Trophoblast cell (in vitro differentiated cells and primary cell): ENCODE measurements around the gene EIF2S1. TPM values are rescaled to one million over a fixed set of nuclear protein-coding genes. Genes with fewer than 3 reads are reported as not detected.

Source experiments
- DNase-seq, 2 donors: peaks; one replicate each; pipeline ENCODE4 v3.0.0-alpha.2; 2016
- H2AFZ ChIP-seq: 2 replicates; pipeline ENCODE4 v1.6.1; 2013; ENCODE audit warnings: low read length, moderate library complexity, mild to moderate bottlenecking; ENCODE audit not compliant: insufficient read depth, poor library complexity
- H2AK5ac ChIP-seq: 2 replicates; pipeline ENCODE4 v1.6.1; 2013; ENCODE audit warnings: mild to moderate bottlenecking, low read length
- H2BK120ac ChIP-seq: 2 replicates; pipeline ENCODE4 v1.6.1; 2013; ENCODE audit warnings: low read length, mild to moderate bottlenecking, moderate library complexity; ENCODE audit not compliant: insufficient read depth, poor library complexity
- H2BK12ac ChIP-seq: 2 replicates; pipeline ENCODE4 v1.6.1; 2013; ENCODE audit warnings: mild to moderate bottlenecking, low read length, moderate library complexity
- H2BK5ac ChIP-seq: 2 replicates; pipeline ENCODE4 v1.6.1; 2013; ENCODE audit warnings: low read length, low read depth, moderate library complexity, mild to moderate bottlenecking; ENCODE audit not compliant: poor library complexity
- H3K14ac ChIP-seq: 2 replicates; pipeline ENCODE4 v1.6.1; 2013; ENCODE audit warnings: mild to moderate bottlenecking, low read length
- H3K18ac ChIP-seq: 2 replicates; pipeline ENCODE4 v1.6.1; 2013; ENCODE audit warnings: mild to moderate bottlenecking, low read length
- H3K23ac ChIP-seq: 2 replicates; pipeline ENCODE4 v1.6.1; 2013; ENCODE audit warnings: low read length
- H3K27ac ChIP-seq: 2 replicates; pipeline ENCODE4 v1.5.1; 2013; ENCODE audit warnings: low read depth, mild to moderate bottlenecking, inconsistent platforms, low read length, moderate library complexity
- H3K27me3 ChIP-seq: 2 replicates; pipeline ENCODE4 v1.6.1; 2013; ENCODE audit warnings: inconsistent platforms, mild to moderate bottlenecking, low read length, moderate library complexity; ENCODE audit not compliant: insufficient read depth
- H3K36me3 ChIP-seq, 2 experiments: 1 replicate in 1 of 2; 2 replicates in 1 of 2; pipeline ENCODE4 v1.6.1; 2013; ENCODE audit warnings: low read length in 2 of 2, mild to moderate bottlenecking in 2 of 2, moderate library complexity in 1 of 2; ENCODE audit not compliant: insufficient read depth in 2 of 2, control insufficient read depth in 1 of 2
- H3K4ac ChIP-seq: 2 replicates; pipeline ENCODE4 v1.6.1; 2013; ENCODE audit warnings: low read depth, mild to moderate bottlenecking, low read length, moderate library complexity
- H3K4me1 ChIP-seq, 2 experiments: 1 replicate in 1 of 2; 2 replicates in 1 of 2; pipeline ENCODE4 v1.6.1; 2013; ENCODE audit warnings: low read length in 2 of 2, mild to moderate bottlenecking in 2 of 2, moderate library complexity in 1 of 2; ENCODE audit not compliant: insufficient read depth in 2 of 2, control insufficient read depth in 1 of 2
- H3K4me2 ChIP-seq: 2 replicates; pipeline ENCODE4 v1.6.1; 2013; ENCODE audit warnings: inconsistent platforms, mild to moderate bottlenecking, low read length, moderate library complexity
- H3K4me3 ChIP-seq: 2 replicates; pipeline ENCODE4 v1.5.1; 2013; ENCODE audit warnings: mild to moderate bottlenecking, low read depth, low read length, inconsistent platforms
- H3K79me1 ChIP-seq: one replicate; pipeline ENCODE4 v1.6.1; 2013; ENCODE audit warnings: low read length
- H3K79me2 ChIP-seq: 2 replicates; pipeline ENCODE4 v1.6.1; 2013; ENCODE audit warnings: low read length, mild to moderate bottlenecking; ENCODE audit not compliant: control insufficient read depth, insufficient read depth, poor library complexity
- H3K9ac ChIP-seq: 2 replicates; pipeline ENCODE4 v1.6.1; 2013; ENCODE audit warnings: mild to moderate bottlenecking, low read length
- H3K9me3 ChIP-seq: 2 replicates; pipeline ENCODE4 v1.6.1; 2013; ENCODE audit warnings: low read depth, mild to moderate bottlenecking, control low read depth, inconsistent platforms, low read length; ENCODE audit not compliant: insufficient read depth
- H4K12ac ChIP-seq: 2 replicates; pipeline ENCODE4 v1.6.1; 2013; ENCODE audit warnings: low read depth, mild to moderate bottlenecking, low read length, moderate library complexity
- H4K8ac ChIP-seq: 2 replicates; pipeline ENCODE4 v1.6.1; 2013; ENCODE audit warnings: low read depth, mild to moderate bottlenecking, low read length, moderate library complexity
- H4K91ac ChIP-seq: one replicate; pipeline ENCODE4 v1.6.1; 2013; ENCODE audit warnings: low read depth, mild to moderate bottlenecking, low read length, moderate library complexity
- WGBS: extraction: QIAGEN DNeasy Blood & Tissue Kit; methylation state at CpG from one replicate; pipeline ENCODE4 v1.1.7; 2013; ENCODE audit warnings: missing lambda C conversion rate; ENCODE audit not compliant: insufficient read length, insufficient coverage; ENCODE audit errors: extremely low coverage; 5-methylcytosine and 5-hydroxymethylcytosine counted together
- polyA plus RNA-seq: library from polyadenylated mRNA; stranded (reverse); fragments of 200-250 nt; gene quantifications from 2 replicates; pipeline ENCODE4 v1.2.3, GENCODE V29; 2013

Gene EIF2S1
- polyA plus RNA-seq: 69.2 and 75.7 TPM in 2 replicates

- H2BK12ac ChIP-seq: no peak within 1 kb of the TSS
- H3K14ac ChIP-seq: peak within 1 kb of the TSS; percentile 67
- peak within 1 kb of the TSS; percentile 23 for H4K12ac ChIP-seq
- H2AFZ ChIP-seq: peak within 1 kb of the TSS; percentile 68
- peak within 1 kb of the TSS; percentile 99 for H3K4me2 ChIP-seq
- no peaks in the 10 kb centered on the region for H3K9me3 ChIP-seq
- peak within 1 kb of the TSS; percentile 75 for H4K8ac ChIP-seq
- peak within 1 kb of the TSS; percentile 19 for H2AK5ac ChIP-seq
- DNase-seq: peak; percentile 99 to 100
- H3K4me3 ChIP-seq: peak within 1 kb of the TSS; percentile 92
- peak within 1 kb of the TSS; percentile 21 for H3K18ac ChIP-seq
- H3K27me3 ChIP-seq: no peaks in the 10 kb centered on the region
- peaks cover 14% of the 10 kb centered on the region for H3K79me2 ChIP-seq
- peak within 1 kb of the TSS; percentile 70 for H2BK5ac ChIP-seq
- H3K79me1 ChIP-seq: peaks cover 10% of the 10 kb centered on the region
- peak within 1 kb of the TSS; percentile 63 for H3K23ac ChIP-seq
- peak within 1 kb of the TSS; percentile 93 for H3K9ac ChIP-seq
- H3K36me3 ChIP-seq: no peaks in the 10 kb centered on the region
- H2BK120ac ChIP-seq: peak within 1 kb of the TSS; percentile 48
- peak within 1 kb of the TSS; percentile 85 for H3K4ac ChIP-seq
- H3K27ac ChIP-seq: peak within 1 kb of the TSS; percentile 85
- no CpG with 5 or more reads among the region's 47 CpGs for WGBS
- peaks cover 0 to 6% of the 10 kb centered on the region in 2 experiments for H3K4me1 ChIP-seq
- peak within 1 kb of the TSS; percentile 40 for H4K91ac ChIP-seq
Measured at GRCh38 chr14:67359775-67360469, at the start of gene EIF2S1, which contains the start of gene ATP6V1D. Gene EIF2S1 (plus strand): TSS chr14:67360328. CDS start chr14:67364768, 4,440 bp downstream. Gene ATP6V1D (minus strand): TSS chr14:67359804. CDS start chr14:67359698, 106 bp downstream.

- H3K14ac ChIP-seq: no peak overlapping the region
- H2BK12ac ChIP-seq: no peak overlapping the region
- H2BK120ac ChIP-seq: no peak overlapping the region
- peaks cover 3 to 5% of the 10 kb centered on the region in 2 experiments for H3K36me3 ChIP-seq
- H4K8ac ChIP-seq: no peak overlapping the region
- no peak overlapping the region for H2AK5ac ChIP-seq
- no peaks in the 10 kb centered on the region for H3K79me2 ChIP-seq
- H3K4me1 ChIP-seq: peaks cover 0 to 1% of the 10 kb centered on the region in 2 experiments
- no peak overlapping the region for H3K27ac ChIP-seq
- DNase-seq: peak; percentile 7 to 42
- H3K9ac ChIP-seq: no peak overlapping the region
- H2AFZ ChIP-seq: no peak overlapping the region
- no peak overlapping the region for H4K12ac ChIP-seq
- H3K18ac ChIP-seq: no peak overlapping the region
- H3K79me1 ChIP-seq: no peaks in the 10 kb centered on the region
- H3K4me2 ChIP-seq: no peak overlapping the region
- H3K4ac ChIP-seq: no peak overlapping the region
- H3K9me3 ChIP-seq: no peaks in the 10 kb centered on the region
- no peak overlapping the region for H2BK5ac ChIP-seq
- H3K23ac ChIP-seq: no peak overlapping the region
- H3K27me3 ChIP-seq: no peaks in the 10 kb centered on the region
- no peak overlapping the region for H3K4me3 ChIP-seq
- WGBS: no CpG with 5 or more reads among the region's 2 CpGs
- no peak overlapping the region for H4K91ac ChIP-seq
Measured at GRCh38 chr14:67311868-67312267, 48.3 kb upstream of the EIF2S1 start.

- Histone ChIP-seq H3K79me2 (no peaks in the 10 kb centered on the region), H4K12ac (no peak overlapping the region), H3K4me3 (no peak overlapping the region), H3K27me3 (no peaks in the 10 kb centered on the region), H3K4ac (no peak overlapping the region), H3K4me2 (no peak overlapping the region), H3K27ac (no peak overlapping the region), H2AFZ (no peak overlapping the region), H3K23ac (no peak overlapping the region), H2BK12ac (no peak overlapping the region), H2AK5ac (no peak overlapping the region), H3K36me3 (peaks cover 3 to 5% of the 10 kb centered on the region in 2 experiments), H3K9ac (no peak overlapping the region), H4K8ac (no peak overlapping the region), H2BK120ac (no peak overlapping the region), H2BK5ac (no peak overlapping the region), H3K18ac (no peak overlapping the region), H3K4me1 (peaks cover 0 to 1% of the 10 kb centered on the region in 2 experiments), H3K9me3 (no peaks in the 10 kb centered on the region), H4K91ac (no peak overlapping the region), H3K14ac (no peak overlapping the region), H3K79me1 (no peaks in the 10 kb centered on the region)
- no CpG with 5 or more reads among the region's 1 CpG for WGBS
- no peak for DNase-seq
Measured at GRCh38 chr14:67313153-67313552, 47.0 kb upstream of the EIF2S1 start.

GRCh38 chr14:67317822-67318221, 42.3 kb upstream of the EIF2S1 start:
- H3K9ac ChIP-seq: no peak overlapping the region
- H4K91ac ChIP-seq: no peak overlapping the region

More at GRCh38 chr14:67317822-67318221, 42.3 kb upstream of the EIF2S1 start:
- H3K9me3 ChIP-seq: no peaks in the 10 kb centered on the region
- H4K8ac ChIP-seq: no peak overlapping the region
- H2BK5ac ChIP-seq: no peak overlapping the region
- H3K79me2 ChIP-seq: no peaks in the 10 kb centered on the region
- no peak overlapping the region for H3K4me2 ChIP-seq
- no peaks in the 10 kb centered on the region for H3K4me1 ChIP-seq
- H2BK120ac ChIP-seq: no peak overlapping the region
- DNase-seq: no peak
- no peak overlapping the region for H2AFZ ChIP-seq
- no peak overlapping the region for H3K23ac ChIP-seq
- H3K14ac ChIP-seq: no peak overlapping the region
- H3K4me3 ChIP-seq: no peak overlapping the region
- no peak overlapping the region for H2BK12ac ChIP-seq
- H3K27ac ChIP-seq: no peak overlapping the region
- H3K18ac ChIP-seq: no peak overlapping the region
- WGBS: no CpG with 5 or more reads among the region's 1 CpG
- no peak overlapping the region for H3K4ac ChIP-seq
- H3K27me3 ChIP-seq: no peaks in the 10 kb centered on the region
- H2AK5ac ChIP-seq: no peak overlapping the region
- no peak overlapping the region for H4K12ac ChIP-seq
- peaks cover 9 to 10% of the 10 kb centered on the region in 2 experiments for H3K36me3 ChIP-seq
- no peaks in the 10 kb centered on the region for H3K79me1 ChIP-seq
